Measurements from ENCODE around the gene SLAMF9. TPM values are rescaled to one million over a fixed set of nuclear protein-coding genes. Genes with fewer than 3 reads are reported as not detected.

Gene SLAMF9
- total and polyA plus RNA-seq, 2 donors (not counting 3 experiments of a cell fraction or from before 2014, with no cell fraction given): not detected

DNA sequence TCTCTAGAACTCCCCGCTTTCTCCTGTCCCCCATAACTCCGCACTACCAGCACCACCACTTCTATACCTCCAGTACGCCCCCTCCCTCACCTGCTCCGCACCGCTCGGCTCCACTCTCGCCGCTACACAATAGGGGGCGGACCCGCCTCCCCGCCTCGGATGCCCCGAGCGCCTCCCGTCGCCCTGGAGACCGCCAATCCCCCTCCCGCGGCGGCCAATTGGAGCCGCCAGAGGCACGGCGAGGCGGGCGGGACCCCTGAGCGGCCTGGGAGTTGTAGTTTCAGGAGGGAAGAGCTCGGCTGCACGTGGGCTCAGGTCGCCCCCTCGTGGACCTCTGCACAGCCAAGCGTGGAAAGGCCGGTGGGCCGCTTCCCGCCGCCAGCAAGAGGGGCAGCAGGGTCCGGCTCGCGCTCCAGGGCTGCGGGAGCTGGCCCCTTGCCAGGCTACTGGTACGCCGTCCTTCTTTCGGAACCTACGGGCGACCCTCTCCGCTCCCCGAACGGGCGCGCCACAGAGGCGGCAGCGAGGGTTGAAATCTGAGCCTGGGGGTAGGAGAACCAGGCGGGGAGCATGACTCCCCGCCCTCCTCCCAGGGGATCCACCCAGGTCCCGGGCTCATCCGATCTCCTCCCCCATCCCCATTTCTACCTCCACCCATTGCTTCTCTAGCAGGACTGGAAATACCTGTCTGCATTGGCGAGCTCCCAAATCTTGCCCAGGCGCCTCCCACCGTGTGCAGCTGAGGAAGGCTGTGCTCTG, 8.4 kb downstream of the SLAMF9 start, which contains the start of gene IGSF9:
IGSF9 (minus strand) TSS at position 131 of the 759 bp plus-strand sequence. CDS start 2,159 bp downstream, outside the sequence.
- no peak within 1 kb of the TSS for H3K27ac ChIP-seq (ENCODE audit: insufficient read depth, low read depth, low read length)
- no peaks in the 10 kb centered on the region for H4K20me1 ChIP-seq (replicated peaks; ENCODE audit: control insufficient read depth, extremely low read depth, insufficient read depth, low read length)
- intact Hi-C loops (cut with micrococcal nuclease) (loop anchor here (1.0 to 2.0 kb wide), 4 partner anchors 20 to 165 kb away; partner anchors contain the start of genes DUSP23 and TAGLN2), dilution Hi-C loops (cut with MboI; ENCODE audit: extremely low pct_ligation_motif_present, low sequenced_read_pairs) (no loop called here)
- ChIA-PET CTCF (interaction anchor here (0.7 to 2.2 kb wide), 15 partner anchors 9 to 814 kb away, joined by 3 to 12 read pairs (median 4); partner anchors contain the start of genes CFAP45, DUSP23 and TAGLN2), POLR2A (interaction anchor here (0.8 kb wide), 1 partner anchor 22 kb away, joined by 4 read pairs; no protein-coding TSS in a partner anchor)
- H3K36me3 ChIP-seq (ENCODE audit: control insufficient read depth in 2 of 2, extremely low read depth in 1 of 2, insufficient read depth in 2 of 2, low read length in 2 of 2): no peaks in the 10 kb centered on the region
- no peaks in the 10 kb centered on the region for H3K79me2 ChIP-seq (ENCODE audit: control insufficient read depth, insufficient read depth, low read length)
- DNase-seq (ENCODE audit: low read depth, low spot score) (peak; percentile 85), FAIRE-seq (peak; percentile 84)
- H2AFZ ChIP-seq (ENCODE audit: low read depth, low read length): peak within 1 kb of the TSS; percentile 58
- H3K27me3 ChIP-seq (ENCODE audit: control insufficient read depth in 2 of 2, insufficient read depth in 2 of 2, low read length in 2 of 2): peaks cover 22 to 36% of the 10 kb centered on the region in 2 experiments
- H3K9me1 ChIP-seq (replicated peaks; ENCODE audit: control insufficient read depth, extremely low read depth, insufficient read depth, low read length): no peaks in the 10 kb centered on the region
- BruUV-seq (replicated peaks): no TSS peak
- no peak within 1 kb of the TSS for H3K9ac ChIP-seq (replicated peaks; ENCODE audit: extremely low read depth, insufficient read depth, low read length)
- no peaks in the 10 kb centered on the region for H3K9me3 ChIP-seq (replicated peaks; ENCODE audit: control insufficient read depth, insufficient read depth, low read length)
- TF ChIP-seq JUN (IDR thresholded peaks at IDR 0.05; ENCODE audit: borderline replicate concordance, insufficient read depth, insufficient read length, low read depth) (no peak), EZH2 (IDR thresholded peaks at IDR 0.05; ENCODE audit: borderline replicate concordance, low read depth, low read length, severe bottlenecking) (peak; percentile 32), GATA2 (IDR thresholded peaks at IDR 0.05; ENCODE audit: insufficient read depth, insufficient read length, low read depth, low read length) (no peak), FOS (IDR thresholded peaks at IDR 0.05; ENCODE audit: borderline replicate concordance, insufficient read depth, low read length) (no peak), POLR2A (IDR thresholded peaks at IDR 0.05; ENCODE audit: low read depth, low read length) (no peak)
- TF ChIP-seq, protein P1, sequence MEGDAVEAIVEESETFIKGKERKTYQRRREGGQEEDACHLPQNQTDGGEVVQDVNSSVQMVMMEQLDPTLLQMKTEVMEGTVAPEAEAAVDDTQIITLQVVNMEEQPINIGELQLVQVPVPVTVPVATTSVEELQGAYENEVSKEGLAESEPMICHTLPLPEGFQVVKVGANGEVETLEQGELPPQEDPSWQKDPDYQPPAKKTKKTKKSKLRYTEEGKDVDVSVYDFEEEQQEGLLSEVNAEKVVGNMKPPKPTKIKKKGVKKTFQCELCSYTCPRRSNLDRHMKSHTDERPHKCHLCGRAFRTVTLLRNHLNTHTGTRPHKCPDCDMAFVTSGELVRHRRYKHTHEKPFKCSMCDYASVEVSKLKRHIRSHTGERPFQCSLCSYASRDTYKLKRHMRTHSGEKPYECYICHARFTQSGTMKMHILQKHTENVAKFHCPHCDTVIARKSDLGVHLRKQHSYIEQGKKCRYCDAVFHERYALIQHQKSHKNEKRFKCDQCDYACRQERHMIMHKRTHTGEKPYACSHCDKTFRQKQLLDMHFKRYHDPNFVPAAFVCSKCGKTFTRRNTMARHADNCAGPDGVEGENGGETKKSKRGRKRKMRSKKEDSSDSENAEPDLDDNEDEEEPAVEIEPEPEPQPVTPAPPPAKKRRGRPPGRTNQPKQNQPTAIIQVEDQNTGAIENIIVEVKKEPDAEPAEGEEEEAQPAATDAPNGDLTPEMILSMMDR (IDR thresholded peaks at IDR 0.05; ENCODE audit: extremely low read depth in 1 of 2, insufficient read depth in 1 of 2, low read depth in 1 of 2, low read length in 2 of 2): peak; percentile 47 to 72
- TF ChIP-seq, protein P2, sequence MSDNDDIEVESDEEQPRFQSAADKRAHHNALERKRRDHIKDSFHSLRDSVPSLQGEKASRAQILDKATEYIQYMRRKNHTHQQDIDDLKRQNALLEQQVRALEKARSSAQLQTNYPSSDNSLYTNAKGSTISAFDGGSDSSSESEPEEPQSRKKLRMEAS (IDR thresholded peaks at IDR 0.05; ENCODE audit: insufficient read depth, insufficient read length): peak; percentile 32
- peak within 1 kb of the TSS; percentile 49 for H3K4me2 ChIP-seq (ENCODE audit: insufficient read depth, low read length)
- peaks cover 5% of the 10 kb centered on the region for H3K4me1 ChIP-seq (ENCODE audit: control insufficient read depth, extremely low read depth, insufficient read depth, low read length)
- peak within 1 kb of the TSS in 2 of 3 experiments; percentile 15 to 16 for H3K4me3 ChIP-seq (replicated peaks in 1 of 3; ENCODE audit: insufficient read depth in 1 of 3, low read depth in 1 of 3, low read length in 3 of 3)

All from endothelial cell of umbilical vein (primary cell).